ENCODE results near the gene PSME3IP1. TPM values are rescaled to one million over a fixed set of nuclear protein-coding genes. Genes with fewer than 3 reads are reported as not detected.

PSME3IP1 gene
- total and polyA plus RNA-seq, 2 of the 8 experiments (the other 6 are each of a cell fraction or from before 2014, with no cell fraction given): 95.1 to 98.3 TPM

GRCh38 chr16:57106767-57107166 is 79.1 kb downstream of the PSME3IP1 start:
- H3K18ac ChIP-seq (ENCODE audit: extremely low read depth, low read length): no peak overlapping the region; the same call in 1 of the 2 replicates
- H3K79me1 ChIP-seq (ENCODE audit: low read depth, low read length): peaks cover 5% of the 10 kb centered on the region; the same call in 1 of the 2 replicates
- H3K27ac ChIP-seq (ENCODE audit: low read depth, low read length): no peak overlapping the region
- ChIA-PET POLR2A (ENCODE audit: partially characterized antibody) (interaction anchor here (1.7 to 2.0 kb wide), 2 partner anchors 12 to 44 kb away, joined by 4 to 6 read pairs; no protein-coding TSS in a partner anchor), CTCF (ENCODE audit: partially characterized antibody) (interaction anchor here (1.3 to 13.6 kb wide), 5 partner anchors 13 to 44 kb away, joined by 3 to 100 read pairs (median 5); partner anchors contain the start of gene CPNE2)
- H2AFZ ChIP-seq (ENCODE audit: low read length): no peak overlapping the region
- no peak overlapping the region for H2BK20ac ChIP-seq (ENCODE audit: low read length)
- no peak overlapping the region for H4K5ac ChIP-seq (ENCODE audit: insufficient read length, low read depth, low read length)
- H3K23ac ChIP-seq (ENCODE audit: insufficient read length): no peak overlapping the region
- no peaks in the 10 kb centered on the region for H4K20me1 ChIP-seq (replicated peaks in 1 of 2; ENCODE audit: control insufficient read depth in 1 of 2, insufficient read depth in 2 of 2, low read length in 2 of 2)
- H3K23me2 ChIP-seq (ENCODE audit: low read depth, low read length): no peaks in the 10 kb centered on the region
- 0 out of 2 replicates have a peak overlapping the region, but pooled peaks have one; percentile 27 for H2BK12ac ChIP-seq (ENCODE audit: low read depth, low read length)
- H2BK5ac ChIP-seq (ENCODE audit: low read depth, low read length): peak overlapping the region; percentile 52; the same call in 1 of the 2 replicates
- WGBS, 2 experiments (ENCODE audit: extremely low coverage in 1 of 2, insufficient coverage in 1 of 2, insufficient read length in 1 of 2, insufficient replicate concordance in 2 of 2, low coverage in 1 of 2, low lambda C conversion rate in 2 of 2, missing lambda C conversion rate in 1 of 2): 100% methylated on average over 2 of the region's 2 CpGs; no CpG with 5 or more reads in 1 of the 2 experiments
- H3K27me3 ChIP-seq (replicated peaks in 1 of 4; ENCODE audit: control insufficient read depth in 3 of 4, extremely low read depth in 1 of 4, insufficient read depth in 3 of 4, low read length in 3 of 4): no peaks in the 10 kb centered on the region
- peaks cover 3 to 13% (median 9%) of the 10 kb centered on the region in 4 experiments for H3K4me1 ChIP-seq (replicated peaks in 1 of 4; ENCODE audit: control insufficient read depth in 3 of 4, insufficient read depth in 4 of 4, low read length in 3 of 4)
- no peak overlapping the region for H3K4me2 ChIP-seq (ENCODE audit: insufficient read depth in 1 of 2, low read depth in 2 of 2, low read length in 2 of 2)
- H3K14ac ChIP-seq (ENCODE audit: insufficient read length): no peak overlapping the region
- H3K9me3 ChIP-seq (ENCODE audit: insufficient read depth in 2 of 2, low read depth in 1 of 2, low read length in 1 of 2): no peaks in the 10 kb centered on the region
- H2BK15ac ChIP-seq (ENCODE audit: low read length): no peak overlapping the region
- no peak overlapping the region for H4K91ac ChIP-seq (replicated peaks; ENCODE audit: insufficient read length, low read length)
- peak overlapping the region; percentile 2 for H3K4ac ChIP-seq (replicated peaks; ENCODE audit: insufficient read length, low read depth, low read length)
- H2AK5ac ChIP-seq (ENCODE audit: low read depth, low read length): no peak overlapping the region
- H3K56ac ChIP-seq (replicated peaks; ENCODE audit: insufficient read length, low read depth, low read length): no peak overlapping the region
- FAIRE-seq (no peak), DNase-seq (ENCODE audit: low read depth in 1 of 2, low spot score in 2 of 2) (no peak)
- no peak overlapping the region for H4K8ac ChIP-seq (ENCODE audit: extremely low read depth, insufficient read depth, low read length)
- no peak overlapping the region for H3K9ac ChIP-seq (replicated peaks in 1 of 4; ENCODE audit: extremely low read depth in 1 of 4, low read depth in 3 of 4, low read length in 3 of 4)
- no peaks in the 10 kb centered on the region for H3K36me3 ChIP-seq (ENCODE audit: control insufficient read depth in 2 of 4, insufficient read depth in 4 of 4, low read length in 3 of 4)
- H3K79me2 ChIP-seq (ENCODE audit: control insufficient read depth in 1 of 2, insufficient read depth in 2 of 2, low read length in 2 of 2): no peaks in the 10 kb centered on the region
- H3K4me3 ChIP-seq (ENCODE audit: extremely low read depth in 1 of 4, insufficient read depth in 2 of 4, low read depth in 3 of 4, low read length in 4 of 4): no peak overlapping the region
- no peak overlapping the region for H2BK120ac ChIP-seq (replicated peaks; ENCODE audit: low read depth, low read length)
- no peak for TF ChIP-seq POLR2A (IDR thresholded peaks at IDR 0.05; ENCODE audit: control extremely low read depth in 1 of 2, low read depth in 2 of 2, low read length in 2 of 2)
- no peak for TF ChIP-seq SAP30 (IDR thresholded peaks at IDR 0.05; ENCODE audit: insufficient read depth, insufficient replicate concordance, low read length)
- no peak for TF ChIP-seq USF2 (IDR thresholded peaks at IDR 0.05; ENCODE audit: low read length)
- no peak for TF ChIP-seq POU5F1 (IDR thresholded peaks at IDR 0.05; ENCODE audit: low read depth, low read length)
- no peak for TF ChIP-seq POLR2AphosphoS5 (IDR thresholded peaks at IDR 0.05; ENCODE audit: low read depth, low read length)
- TF ChIP-seq CTBP2 (IDR thresholded peaks at IDR 0.05; ENCODE audit: borderline replicate concordance, insufficient read depth, insufficient read length, low read length): no peak
- TF ChIP-seq RFX5 (IDR thresholded peaks at IDR 0.05; ENCODE audit: borderline replicate concordance, low read depth, low read length): no peak
- no peak for TF ChIP-seq HDAC6 (IDR thresholded peaks at IDR 0.05; ENCODE audit: low read depth, low read length)
- TF ChIP-seq SUZ12 (IDR thresholded peaks at IDR 0.05; ENCODE audit: low read length): no peak
- TF ChIP-seq KDM5A (IDR thresholded peaks at IDR 0.05; ENCODE audit: low read length): no peak
- no peak for TF ChIP-seq MAX (IDR thresholded peaks at IDR 0.05)
- no peak for TF ChIP-seq RBBP5 (IDR thresholded peaks at IDR 0.05; ENCODE audit: borderline replicate concordance, low read depth, low read length)
- TF ChIP-seq SP1 (IDR thresholded peaks at IDR 0.05; ENCODE audit: low read depth, low read length): no peak
